HG02759 (cell line): ENCODE results near the gene NATD1.

Experiments
- ATAC-seq: cut with Tn5 transposase; IDR thresholded peaks from one replicate; pipeline ENCODE4 v1.9.1; 2021; ENCODE audit warnings: mild to moderate bottlenecking, moderate library complexity; ENCODE audit not compliant: unreplicated experiment

Gene NATD1, protein sequence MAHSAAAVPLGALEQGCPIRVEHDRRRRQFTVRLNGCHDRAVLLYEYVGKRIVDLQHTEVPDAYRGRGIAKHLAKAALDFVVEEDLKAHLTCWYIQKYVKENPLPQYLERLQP

DNA sequence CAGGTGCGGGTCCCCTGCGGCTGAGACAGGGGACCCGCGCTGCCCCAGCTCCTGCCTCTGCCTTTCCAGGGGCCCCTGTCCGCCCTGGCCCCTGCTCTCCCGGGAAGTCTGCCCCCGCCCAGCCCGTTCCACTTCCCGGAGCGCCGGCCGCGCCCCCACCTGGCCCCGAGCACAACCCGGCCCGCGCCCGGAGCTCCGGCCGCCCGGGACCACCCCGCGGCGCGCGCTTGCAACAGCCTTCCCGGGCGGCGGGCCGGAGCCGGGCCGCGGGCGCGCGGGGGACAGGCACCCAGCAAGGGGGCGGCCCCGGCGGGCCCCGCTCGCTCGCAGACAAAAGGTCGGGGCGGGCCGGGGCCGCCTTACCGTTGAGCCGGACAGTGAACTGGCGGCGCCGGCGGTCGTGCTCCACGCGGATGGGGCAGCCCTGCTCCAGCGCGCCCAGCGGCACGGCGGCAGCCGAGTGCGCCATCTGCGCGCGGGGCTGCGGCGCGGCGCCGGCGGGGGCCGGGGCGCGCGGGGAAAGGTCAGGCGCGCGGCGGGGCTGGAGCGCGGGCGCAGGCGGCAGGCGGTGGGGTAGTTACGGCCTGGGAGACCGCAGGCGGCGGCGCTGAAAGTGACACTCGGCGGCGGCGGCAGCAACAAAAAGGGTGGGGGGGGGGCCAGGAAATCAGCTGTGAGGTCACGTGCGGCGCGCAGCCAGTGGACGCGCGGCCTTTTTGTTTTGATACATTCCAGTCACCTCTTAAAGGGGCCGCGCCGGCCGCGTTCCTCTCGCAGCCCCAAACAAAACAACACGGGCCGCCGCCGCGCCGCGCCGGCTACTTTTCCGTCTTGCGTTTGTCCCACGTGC, at the start of gene NATD1:
TSS of gene NATD1 (minus strand) at position 615 of the 850 bp plus-strand sequence. CDS start at position 469, 146 bp downstream.
- ATAC-seq = peak; percentile 84

DNA sequence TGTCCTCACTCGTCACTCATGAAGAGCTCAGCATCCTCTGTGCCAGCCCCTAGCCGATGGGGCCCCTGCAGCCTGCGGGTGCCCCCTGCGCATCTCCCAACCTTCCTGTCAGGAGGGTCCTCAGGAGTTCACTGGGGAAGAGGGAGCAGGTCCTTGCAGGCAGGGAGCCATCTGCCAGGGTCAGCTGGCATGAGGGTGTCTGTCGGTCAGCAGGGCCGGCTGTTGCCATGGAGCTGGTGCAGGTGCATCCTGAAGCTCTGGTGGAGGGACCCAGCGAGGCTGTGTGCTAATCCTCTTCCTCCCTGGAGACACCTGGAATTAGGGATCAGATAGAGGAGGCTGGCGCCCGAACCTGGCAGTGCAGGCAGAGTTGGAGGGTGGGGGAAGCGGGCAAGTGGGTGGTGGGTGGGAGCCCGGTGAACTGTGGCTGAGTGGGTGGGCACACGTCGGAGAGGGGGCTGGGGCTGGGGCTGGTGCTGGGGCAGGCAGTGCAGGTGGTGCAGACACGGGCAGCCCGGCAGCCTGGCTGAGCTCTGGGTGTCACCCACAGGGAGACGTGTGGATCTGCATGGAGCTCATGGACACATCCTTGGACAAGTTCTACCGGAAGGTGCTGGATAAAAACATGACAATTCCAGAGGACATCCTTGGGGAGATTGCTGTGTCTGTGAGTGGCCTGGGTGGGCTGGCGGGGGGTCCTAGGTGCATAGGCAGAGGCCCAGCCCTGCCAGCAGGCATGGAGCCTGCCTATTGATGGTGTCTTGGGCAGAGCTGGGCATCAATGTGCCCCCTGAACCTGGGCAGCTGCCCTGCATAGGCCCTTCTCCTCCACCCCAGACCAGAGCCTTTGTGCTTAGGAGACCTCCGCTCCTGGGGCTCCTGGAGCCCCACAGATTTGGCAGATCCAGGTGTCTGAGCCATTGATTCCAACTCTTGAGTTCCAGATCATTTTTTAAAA, 48.7 kb upstream of the NATD1 start:
- ATAC-seq = no peak

DNA sequence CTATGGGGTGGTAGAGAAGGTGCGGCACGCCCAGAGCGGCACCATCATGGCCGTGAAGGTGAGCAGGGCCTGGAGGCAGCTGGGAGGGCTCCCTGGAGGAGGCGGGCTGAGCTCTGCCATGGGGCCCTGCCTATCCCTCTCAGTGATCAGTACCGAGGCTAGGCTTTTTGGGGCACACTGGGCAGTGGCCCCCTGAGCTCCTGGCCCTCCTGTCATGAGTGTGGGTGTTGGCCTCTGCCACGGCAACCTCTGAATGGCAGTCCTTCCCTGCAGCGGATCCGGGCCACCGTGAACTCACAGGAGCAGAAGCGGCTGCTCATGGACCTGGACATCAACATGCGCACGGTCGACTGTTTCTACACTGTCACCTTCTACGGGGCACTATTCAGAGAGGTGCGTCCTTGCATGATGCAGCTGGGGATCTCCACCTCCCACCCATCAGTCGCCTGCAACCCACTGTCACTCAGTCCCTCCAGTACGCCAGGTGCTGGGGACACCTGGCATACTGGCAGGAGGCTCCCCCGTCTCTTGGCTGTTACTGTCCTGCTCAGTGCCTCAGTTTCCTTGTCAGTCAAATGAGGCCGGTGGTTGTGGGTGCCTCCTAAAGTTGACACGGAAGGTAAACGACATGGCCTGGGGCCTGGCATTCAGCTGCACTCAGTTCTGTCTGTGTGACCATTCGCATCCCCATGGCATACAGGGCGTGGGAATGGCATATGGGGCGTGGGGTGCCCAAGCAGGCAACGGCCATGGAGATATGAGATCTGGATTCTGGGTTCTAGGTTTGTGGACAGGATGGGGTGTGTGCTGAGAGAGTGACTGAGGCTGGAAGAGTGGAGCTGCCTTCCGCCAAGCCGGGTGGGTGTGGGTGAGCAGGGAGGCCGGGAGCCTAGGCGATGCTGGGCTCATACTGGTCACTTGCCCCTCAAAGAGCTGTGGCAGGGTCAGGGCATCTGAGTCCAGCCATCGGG, 47.7 kb upstream of the NATD1 start:
- no peak for ATAC-seq

DNA sequence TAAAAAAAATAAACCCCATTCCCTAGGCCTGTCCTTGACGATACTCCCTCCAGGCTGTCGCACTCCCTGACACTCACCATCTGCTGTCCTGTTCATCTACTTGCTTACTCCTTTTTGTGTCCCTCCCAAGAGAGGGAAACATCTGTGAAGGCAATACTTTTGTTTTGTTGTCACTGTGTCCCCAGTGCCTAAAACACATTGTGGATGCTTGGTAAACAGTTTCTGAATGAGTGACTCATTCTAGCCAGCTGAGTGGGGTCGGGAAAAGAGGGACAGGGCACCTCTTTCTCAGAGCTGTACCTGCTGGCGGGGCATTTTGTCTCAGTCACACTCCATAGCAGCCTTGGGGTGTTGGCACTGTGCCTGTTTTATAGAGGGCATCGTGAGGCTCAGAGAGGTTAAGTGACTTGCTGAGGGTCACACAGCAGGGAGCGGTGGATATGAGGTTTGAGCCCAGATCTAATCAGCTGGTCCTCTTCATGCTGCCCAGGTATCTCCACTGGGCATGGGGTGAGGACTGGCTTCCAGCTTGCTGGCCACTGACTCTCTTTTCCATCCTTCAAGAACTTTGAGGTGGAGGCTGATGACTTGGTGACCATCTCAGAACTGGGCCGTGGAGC, 46.9 kb upstream of the NATD1 start:
- no peak for ATAC-seq

DNA sequence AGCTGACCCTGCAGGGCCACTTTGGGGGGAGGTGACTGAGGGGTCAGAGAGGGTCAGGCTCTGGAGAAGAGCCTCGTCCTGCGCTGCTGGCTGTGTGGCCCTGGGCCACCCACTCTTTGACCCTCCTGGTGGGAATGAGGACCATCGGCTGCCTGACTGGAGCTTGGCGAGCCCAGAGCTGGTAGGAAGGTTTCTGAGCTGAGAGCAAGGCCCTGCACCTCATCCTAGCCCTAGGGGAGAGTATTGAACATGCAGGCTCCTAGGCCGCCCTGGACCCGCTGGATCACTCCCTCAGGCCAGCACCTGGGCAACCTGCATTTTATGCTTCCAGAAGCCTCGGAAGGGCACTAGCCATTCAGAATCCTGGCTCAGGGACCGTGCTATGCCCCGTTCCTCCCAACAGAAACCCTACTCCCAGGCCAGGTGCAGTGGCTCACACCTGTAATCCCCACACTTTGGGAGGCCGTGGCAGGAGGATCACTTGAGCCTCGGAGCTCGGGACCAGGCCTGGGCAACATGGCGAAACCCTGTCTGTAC, 45.8 kb upstream of the NATD1 start:
- no peak for ATAC-seq

DNA sequence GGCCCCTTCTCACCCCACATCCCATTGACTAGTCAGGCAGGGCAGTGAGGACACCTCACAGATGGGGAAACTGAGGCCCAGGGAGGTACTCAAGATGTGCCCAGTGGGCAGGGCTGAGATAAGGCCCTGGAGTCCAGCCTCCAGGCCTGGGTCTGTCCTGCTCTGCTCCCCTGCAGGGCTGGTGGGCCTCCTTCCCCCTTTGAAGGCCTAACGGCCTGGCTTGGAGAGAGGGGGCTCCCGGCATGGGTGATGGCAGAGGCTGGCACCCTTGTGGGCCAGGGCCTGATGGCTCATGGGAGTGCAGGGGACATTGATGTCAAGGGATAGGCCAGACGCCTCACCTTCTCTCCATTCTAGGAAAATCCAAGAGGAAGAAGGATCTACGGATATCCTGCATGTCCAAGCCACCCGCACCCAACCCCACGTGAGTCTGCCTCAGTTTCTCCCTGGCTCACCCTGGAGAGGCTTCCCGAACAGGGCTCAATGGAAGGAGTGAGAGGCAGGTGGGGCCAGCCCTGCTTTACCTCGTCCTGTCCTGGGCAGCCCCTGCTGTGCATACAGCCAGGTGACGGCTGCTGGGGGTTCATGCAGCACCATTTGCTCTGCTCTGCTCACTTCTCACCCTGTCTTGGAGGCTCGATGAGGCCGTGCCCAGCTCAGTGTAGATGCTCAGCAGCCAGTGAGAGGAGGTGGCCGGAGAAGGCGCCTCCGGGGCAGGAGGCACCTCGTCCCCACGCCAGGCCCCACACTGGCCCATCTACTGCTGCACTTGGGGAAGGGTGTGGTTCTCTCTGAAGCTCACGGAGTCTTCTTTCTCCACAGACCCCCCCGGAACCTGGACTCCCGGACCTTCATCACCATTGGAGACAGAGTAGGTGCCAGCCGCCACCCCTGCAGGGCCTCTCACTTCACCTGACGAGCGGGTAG, 45.1 kb upstream of the NATD1 start:
- ATAC-seq = no peak

DNA sequence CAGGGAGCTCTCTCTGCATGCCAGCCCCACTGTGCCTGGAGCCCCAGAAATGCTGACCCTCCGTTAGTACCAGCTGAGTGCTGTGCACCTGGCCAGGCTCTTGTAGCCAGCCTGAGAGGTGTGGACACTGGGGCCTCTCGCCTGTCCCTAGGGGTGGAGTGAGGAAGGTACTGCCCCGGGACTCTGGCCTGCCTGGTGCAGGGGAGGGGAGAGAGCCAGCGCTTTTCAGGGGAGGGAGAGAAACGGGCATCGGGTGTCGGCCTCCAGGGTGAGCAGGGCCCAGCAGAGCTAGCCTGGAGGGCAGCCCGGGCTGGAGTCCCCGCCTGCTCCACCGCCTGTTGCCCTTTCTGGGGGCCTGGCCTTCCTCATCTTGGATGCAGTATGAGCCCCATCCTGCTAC, 44.4 kb upstream of the NATD1 start:
- ATAC-seq = no peak

DNA sequence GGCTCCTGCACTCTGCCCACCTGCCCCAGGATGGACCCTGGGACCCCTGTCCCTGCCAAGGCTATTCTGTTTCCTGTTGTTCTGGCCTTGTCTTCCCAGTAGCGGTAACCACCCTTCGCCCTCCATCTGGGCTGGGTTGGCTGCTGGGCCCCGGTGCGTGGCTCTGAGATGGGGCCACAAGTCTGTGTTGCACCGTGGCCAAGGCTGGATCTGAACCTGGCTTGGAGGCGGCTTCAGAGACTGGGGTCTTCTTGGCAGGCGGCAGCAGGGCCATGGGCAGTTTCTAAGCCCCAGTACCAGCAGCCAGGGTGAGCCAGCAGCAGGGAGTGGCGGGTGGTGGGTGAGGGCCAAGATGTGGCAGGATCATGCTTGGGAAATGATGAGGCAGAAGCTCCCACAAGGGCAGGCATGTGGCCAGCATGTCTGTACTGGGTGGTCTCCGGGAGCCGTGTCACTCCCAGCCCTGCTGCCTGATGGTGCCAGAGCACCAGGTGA, 43.9 kb upstream of the NATD1 start:
- no peak for ATAC-seq

DNA sequence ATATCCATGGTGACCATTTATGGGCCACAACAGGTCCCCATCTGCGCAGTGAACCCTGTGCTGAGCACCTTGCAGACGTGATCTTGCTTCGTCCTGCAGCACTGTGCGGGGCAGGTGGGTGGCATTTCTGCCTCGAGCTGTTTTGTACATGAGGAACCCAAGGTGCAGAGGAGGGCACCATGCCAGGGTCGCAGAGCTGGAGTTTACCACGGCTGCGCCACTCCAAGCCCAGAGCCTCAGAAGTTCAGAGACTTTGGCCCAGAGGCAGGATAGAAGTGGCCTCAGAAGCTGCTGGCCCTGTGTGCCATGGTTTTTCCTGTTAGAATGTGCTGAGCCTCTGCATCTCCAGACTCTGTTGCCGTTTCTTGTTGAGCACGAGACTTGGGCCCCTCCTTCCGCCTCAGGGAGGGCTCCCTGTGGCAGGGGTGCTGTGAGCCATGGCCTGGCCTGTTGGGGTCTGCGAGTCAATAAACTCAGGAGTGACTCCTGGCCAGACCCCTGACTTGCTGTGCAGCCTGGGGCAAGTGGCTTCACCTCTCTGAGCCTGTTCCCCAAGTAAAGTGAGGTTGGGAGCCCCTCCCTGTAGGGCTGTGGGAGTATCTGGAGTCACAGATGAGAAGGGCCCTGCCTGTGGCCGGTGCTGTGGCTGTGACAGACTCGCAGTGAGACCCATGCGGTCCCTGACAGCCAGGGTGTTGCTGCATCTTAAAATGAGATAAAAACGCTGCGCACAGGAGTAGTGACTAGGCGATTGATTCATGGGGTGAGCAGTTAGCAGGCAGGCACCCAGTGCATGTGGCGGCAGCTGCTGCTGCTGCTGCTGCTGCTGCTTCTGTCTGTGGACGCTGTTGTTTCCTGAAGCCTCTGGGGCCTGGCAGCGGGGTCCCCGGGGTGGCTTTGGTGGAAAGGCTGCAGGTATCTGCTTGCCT, 43.2 kb upstream of the NATD1 start:
- no peak for ATAC-seq

DNA sequence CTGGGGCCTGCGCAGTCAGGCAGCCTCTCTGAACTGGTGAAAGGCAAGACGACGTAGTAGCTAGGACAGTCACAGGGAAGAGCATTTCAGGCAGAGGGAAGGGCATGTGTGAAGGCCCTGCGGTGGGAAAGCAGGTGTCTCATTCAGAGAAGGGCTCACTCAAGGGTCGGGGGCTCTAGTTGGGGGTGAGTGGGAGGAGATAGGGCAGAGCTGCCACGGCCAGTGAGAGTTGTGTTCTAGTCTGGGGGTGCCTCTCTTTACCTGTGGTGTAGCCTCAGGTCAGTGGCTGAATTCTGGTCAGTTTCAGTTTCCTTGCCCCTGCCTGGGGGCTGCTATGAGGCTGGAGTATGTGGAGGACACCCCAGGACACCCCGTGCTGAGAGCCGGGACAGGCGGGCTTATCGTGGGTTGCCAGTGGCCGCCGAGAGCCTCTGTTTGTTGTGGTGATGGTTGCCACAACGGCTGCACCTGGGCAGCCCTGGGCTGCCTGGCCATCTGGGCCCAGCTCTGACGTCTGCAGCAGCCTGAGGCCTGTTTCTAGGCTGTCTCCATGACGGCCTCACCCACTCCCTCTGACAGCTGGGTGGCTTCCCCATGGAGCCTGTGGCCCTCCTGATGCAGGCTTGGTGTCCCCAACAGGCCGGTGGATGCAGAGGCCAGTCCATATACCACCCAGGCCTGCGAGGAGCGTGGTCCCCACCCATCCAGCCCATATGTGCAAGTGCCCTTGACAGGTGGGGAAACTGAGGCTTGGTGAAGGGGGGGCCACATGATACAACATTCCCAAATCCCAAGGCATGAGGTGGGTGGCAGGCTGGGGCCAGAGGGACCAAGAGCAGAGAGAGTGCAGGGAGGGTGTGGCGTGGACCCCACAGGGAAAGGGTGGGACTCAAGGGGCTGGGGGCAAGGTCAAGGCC, 42.1 kb upstream of the NATD1 start:
- no peak for ATAC-seq

DNA sequence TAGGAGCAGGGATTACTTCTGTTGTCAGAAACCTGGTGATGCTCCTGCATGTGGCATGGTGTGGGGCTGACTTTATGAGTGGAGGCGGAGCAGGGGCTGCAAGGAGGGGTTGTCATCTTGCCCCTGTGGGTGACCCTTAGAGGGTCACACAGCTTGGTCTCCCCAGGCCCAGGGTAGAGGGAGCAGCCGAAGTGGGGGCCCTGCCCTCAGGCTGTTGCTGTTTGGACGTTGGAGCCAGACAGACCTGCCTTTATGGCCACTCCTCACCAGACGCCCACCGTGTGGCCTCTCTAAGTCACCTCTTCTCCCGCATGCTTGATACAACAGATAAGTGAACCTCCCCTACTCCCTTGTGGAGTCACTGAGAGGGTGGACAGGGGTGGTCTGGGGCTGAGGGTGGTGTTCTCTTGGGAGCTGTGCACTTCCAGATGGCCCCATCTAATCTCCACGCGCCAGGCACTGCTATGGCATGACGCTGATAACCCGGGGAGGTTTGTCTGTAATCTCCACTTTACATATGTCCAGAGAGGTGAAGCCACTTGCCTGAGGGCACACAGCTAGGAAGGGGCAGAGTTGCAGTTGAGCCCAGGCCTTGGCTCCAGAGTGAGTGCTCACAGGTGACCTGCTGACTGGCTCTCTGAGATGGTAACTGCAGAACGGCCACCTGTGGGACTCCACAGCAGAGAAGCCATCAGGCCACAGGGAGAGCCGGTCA, 41.3 kb upstream of the NATD1 start:
- ATAC-seq = no peak

DNA sequence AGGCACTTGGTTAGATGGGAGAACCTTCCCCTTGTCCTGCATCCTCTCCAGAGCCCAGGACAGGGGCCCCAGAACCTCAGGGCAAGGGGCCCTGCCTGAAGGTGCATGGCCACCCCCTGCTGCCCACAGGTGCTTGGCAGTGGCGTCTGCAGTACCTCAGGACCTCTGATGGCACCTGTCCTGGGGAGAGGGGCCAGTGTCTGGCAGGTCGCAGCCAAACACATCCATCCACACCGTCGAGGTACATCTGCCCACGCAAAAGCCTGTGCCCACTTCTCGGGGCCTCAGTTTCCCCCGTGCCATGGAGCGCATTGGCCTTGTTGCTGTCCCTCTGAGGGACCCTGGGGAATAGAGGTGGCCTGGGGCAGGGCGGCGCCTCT, 40.6 kb upstream of the NATD1 start:
- no peak for ATAC-seq

DNA sequence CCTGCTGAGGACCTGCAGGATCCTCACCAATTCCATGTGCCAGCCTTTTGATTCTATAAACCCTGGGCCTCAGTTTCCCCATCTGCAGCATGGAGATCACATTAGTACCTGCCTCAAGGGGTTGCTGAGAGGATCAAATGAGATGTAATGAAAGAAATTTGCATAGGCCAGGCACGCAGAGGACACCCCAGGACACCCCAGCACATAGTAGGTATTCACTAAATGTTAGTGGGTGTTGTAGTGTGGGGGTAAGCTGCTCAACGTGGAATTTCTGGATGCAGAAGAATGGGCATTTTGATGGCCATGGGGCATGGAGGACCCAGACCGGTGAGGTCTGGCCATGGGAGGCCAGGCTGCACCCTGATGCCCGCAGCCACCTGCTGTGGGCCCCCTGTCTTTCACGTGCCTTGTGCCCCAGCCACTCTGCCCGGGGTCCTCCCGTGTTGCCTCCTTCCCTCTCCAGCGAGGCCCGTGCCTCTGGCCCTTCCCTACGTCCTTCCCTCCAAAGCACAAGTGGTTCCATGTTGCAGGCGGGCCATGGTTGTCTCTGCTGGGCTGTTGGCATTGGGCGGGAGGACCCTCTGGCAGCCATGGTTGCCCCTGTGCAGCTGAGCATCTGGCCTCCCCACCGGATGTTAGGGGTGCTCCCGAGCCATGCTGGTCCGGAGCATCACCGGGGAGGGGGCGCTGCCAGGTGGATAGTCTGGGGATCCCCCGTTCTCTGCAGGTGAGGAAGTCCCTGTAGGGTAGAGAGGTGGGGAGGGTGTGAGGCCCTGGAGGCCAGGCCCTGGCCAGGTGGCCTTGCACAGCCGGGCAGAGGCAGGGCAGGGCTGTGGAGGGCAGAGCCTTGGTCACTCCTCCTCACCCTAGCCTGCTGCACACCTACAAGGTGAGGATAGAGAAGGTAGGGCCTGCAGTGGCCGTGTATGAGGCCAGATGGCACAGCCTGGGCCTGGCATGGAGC, 39.9 kb upstream of the NATD1 start:
- ATAC-seq = no peak

DNA sequence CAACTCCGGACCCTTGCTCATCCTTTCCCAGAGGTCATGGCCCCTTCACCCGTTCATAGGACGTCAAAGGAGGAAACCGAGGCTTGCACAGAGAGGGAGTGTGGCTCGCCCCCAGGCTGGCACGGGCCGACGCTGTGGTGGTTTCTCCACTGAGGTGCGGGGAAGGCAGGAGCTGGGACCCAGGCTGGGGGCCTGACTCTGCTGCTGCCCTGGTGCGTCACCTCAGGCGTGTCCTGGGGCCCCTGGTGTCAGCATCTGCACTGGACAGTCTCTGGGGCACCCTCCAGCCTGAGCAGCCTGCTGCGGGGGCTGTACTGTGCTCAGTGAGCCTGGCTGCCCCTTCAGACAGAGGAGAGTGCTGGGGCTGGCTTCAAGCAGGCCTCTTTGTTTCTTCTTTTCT, 38.7 kb upstream of the NATD1 start:
- no peak for ATAC-seq

DNA sequence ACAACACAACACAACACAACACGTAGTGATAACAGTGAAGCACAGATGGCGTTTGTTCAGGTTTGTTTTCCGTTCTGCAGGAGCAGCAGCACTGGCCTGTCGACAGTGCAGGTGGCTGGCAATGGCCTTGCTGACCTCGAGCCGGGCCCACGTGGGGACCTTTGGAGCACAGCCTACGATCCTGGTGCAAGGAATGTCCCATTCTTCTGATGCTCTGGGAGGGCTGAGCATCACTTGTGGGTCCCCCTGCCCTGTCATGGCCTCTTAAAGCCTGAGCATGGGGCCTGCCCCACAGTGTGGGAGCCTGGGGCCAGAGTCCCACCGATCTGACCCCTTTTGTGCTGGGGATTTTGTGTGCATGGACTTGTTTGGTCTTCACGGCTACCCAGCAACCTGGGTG, 38.1 kb upstream of the NATD1 start:
- ATAC-seq = no peak
